Measurements from ENCODE around the gene MAST4. TPM values are rescaled to one million over a fixed set of nuclear protein-coding genes. Genes with fewer than 3 reads are reported as not detected.

Gene MAST4
- polyA plus RNA-seq, 1 experiment, result 11.6 TPM

DNA sequence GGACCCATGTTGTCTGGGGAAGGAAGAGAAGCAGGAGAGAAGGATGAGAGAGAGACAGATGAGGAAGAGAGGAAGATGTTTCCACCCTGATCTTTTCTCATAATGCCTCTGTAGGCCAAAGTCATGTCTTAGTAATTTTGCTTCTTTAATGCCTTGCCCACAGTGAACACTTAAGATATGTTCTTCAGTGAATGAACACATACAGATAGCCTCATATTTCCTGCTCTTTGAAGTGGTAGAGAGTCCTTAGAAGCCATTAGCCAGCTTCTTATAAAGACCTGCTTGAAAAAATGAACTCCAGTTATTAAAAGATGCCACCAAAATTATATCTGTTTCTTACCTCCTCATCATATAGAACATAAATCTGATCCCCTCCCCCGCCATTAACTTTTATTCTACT, 356.0 kb downstream of the MAST4 start:
- TF ChIP-seq CTCF (IDR thresholded peaks at IDR 0.05; ENCODE audit: low read depth, low read length), result no peak
- Histone ChIP-seq H3K9me3 (ENCODE audit: control insufficient read depth, insufficient read depth, low read length) (no peaks in the 10 kb centered on the region), H3K27ac (ENCODE audit: low read depth, low read length) (no peak overlapping the region), H3K4me3 (ENCODE audit: low read depth, low read length) (no peak overlapping the region), H3K27me3 (ENCODE audit: control insufficient read depth, insufficient read depth, low read length) (no peaks in the 10 kb centered on the region)
- no peak for DNase-seq (ENCODE audit: low read depth, low spot score)
- CTCF ChIA-PET, result no interaction called here
- POLR2A ChIA-PET, result no interaction called here

GRCh38 chr5:66956439-66956838, 360.2 kb downstream of the MAST4 start:
- no peak for DNase-seq (ENCODE audit: low read depth, low spot score)
- no peak overlapping the region for H3K27ac ChIP-seq (ENCODE audit: low read depth, low read length)
- ChIA-PET CTCF (no interaction called here), POLR2A (no interaction called here)
- no peak overlapping the region for H3K4me3 ChIP-seq (ENCODE audit: low read depth, low read length)
- TF ChIP-seq CTCF (IDR thresholded peaks at IDR 0.05; ENCODE audit: low read depth, low read length), result no peak
- no peaks in the 10 kb centered on the region for H3K9me3 ChIP-seq (ENCODE audit: control insufficient read depth, insufficient read depth, low read length)
- no peaks in the 10 kb centered on the region for H3K27me3 ChIP-seq (ENCODE audit: control insufficient read depth, insufficient read depth, low read length)

DNA sequence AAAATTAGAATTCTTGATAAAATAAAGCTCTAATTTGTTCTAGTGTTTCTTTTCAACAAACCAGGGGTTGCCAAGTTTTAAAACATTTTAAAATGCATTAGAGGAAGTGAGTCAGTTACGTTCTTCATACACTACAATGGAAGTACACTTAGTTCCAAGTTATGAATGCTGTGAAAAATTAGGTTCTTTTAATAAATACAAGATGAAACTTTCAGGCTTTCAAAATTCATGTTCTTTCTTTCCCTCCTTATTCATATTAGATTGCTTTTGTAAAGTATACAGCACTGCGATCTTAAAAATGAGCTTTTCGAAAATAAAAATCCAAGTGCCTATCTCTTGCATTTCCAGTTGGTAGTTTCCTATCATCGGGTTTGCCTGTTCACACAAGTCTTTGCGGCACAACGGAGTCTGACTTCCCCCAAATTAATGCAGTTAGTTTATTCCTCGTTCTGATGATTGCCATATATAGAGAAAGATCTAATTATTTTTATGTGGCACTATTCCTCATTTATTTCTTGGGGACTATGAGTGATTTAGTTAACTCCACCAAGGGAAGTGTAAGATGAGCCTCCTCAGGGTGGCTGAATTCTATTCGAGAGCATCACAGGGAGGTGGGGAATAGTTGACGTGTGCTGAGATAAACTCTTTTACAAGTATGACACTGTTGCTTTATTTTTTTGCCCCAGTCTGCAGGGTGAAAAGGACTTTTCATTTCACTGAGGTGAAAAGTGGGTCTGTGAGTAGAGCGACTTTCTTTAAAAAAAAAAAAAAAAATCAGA, 362.2 kb downstream of the MAST4 start:
- no peaks in the 10 kb centered on the region for H3K27me3 ChIP-seq (ENCODE audit: control insufficient read depth, insufficient read depth, low read length)
- ChIA-PET CTCF (interaction anchor here (1.0 to 4.7 kb wide), 4 partner anchors 15 to 192 kb away, joined by 3 to 27 read pairs (median 4); no protein-coding TSS in a partner anchor), POLR2A (interaction anchor here (1.2 kb wide), 1 partner anchor 142 kb away, joined by 3 read pairs; no protein-coding TSS in a partner anchor)
- H3K4me3 ChIP-seq (ENCODE audit: low read depth, low read length), result peak overlapping the region; percentile 70
- H3K27ac ChIP-seq (ENCODE audit: low read depth, low read length), result peak overlapping the region; percentile 85
- no peaks in the 10 kb centered on the region for H3K9me3 ChIP-seq (ENCODE audit: control insufficient read depth, insufficient read depth, low read length)
- TF ChIP-seq CTCF (IDR thresholded peaks at IDR 0.05; ENCODE audit: low read depth, low read length), result no peak
- no peak for DNase-seq (ENCODE audit: low read depth, low spot score)

- Histone ChIP-seq H3K27me3 (ENCODE audit: control insufficient read depth, insufficient read depth, low read length) (no peaks in the 10 kb centered on the region), H3K4me3 (ENCODE audit: low read depth, low read length) (peak overlapping the region; percentile 70), H3K9me3 (ENCODE audit: control insufficient read depth, insufficient read depth, low read length) (no peaks in the 10 kb centered on the region), H3K27ac (ENCODE audit: low read depth, low read length) (peak overlapping the region; percentile 85)
- peak; percentile 43 for DNase-seq (ENCODE audit: low read depth, low spot score)
- ChIA-PET POLR2A (interaction anchor here (1.2 to 1.6 kb wide), 4 partner anchors 9 to 143 kb away, joined by 3 to 7 read pairs (median 4); no protein-coding TSS in a partner anchor), CTCF (interaction anchor here (0.7 to 4.7 kb wide), 7 partner anchors 8 to 191 kb away, joined by 3 to 27 read pairs (median 4); no protein-coding TSS in a partner anchor)
- TF ChIP-seq CTCF (IDR thresholded peaks at IDR 0.05; ENCODE audit: low read depth, low read length), result no peak
These were observed 362.9 kb downstream of the MAST4 start for GRCh38 chr5:66958980-66959641.

- POLR2A ChIA-PET, result interaction anchor here (1.2 to 1.6 kb wide), 3 partner anchors 9 to 131 kb away, joined by 3 to 7 read pairs (median 4); no protein-coding TSS in a partner anchor
- no peak overlapping the region for H3K27ac ChIP-seq (ENCODE audit: low read depth, low read length)
- TF ChIP-seq CTCF (IDR thresholded peaks at IDR 0.05; ENCODE audit: low read depth, low read length), result no peak
- H3K4me3 ChIP-seq (ENCODE audit: low read depth, low read length), result peak overlapping the region; percentile 70
- H3K27me3 ChIP-seq (ENCODE audit: control insufficient read depth, insufficient read depth, low read length), result no peaks in the 10 kb centered on the region
- DNase-seq (ENCODE audit: low read depth, low spot score), result no peak
- CTCF ChIA-PET, result interaction anchor here (0.7 to 4.7 kb wide), 5 partner anchors 9 to 190 kb away, joined by 3 to 27 read pairs (median 5); no protein-coding TSS in a partner anchor
- H3K9me3 ChIP-seq (ENCODE audit: control insufficient read depth, insufficient read depth, low read length), result no peaks in the 10 kb centered on the region
These were observed 363.5 kb downstream of the MAST4 start for GRCh38 chr5:66959653-66960052.
